SK-MEL-5 (cell line): ENCODE results near the gene RASA2. TPM values are rescaled to one million over a fixed set of nuclear protein-coding genes. Genes with fewer than 3 reads are reported as not detected.

Source experiments
- DNase-seq: peaks from one replicate; pipeline ENCODE4 v3.0.0-alpha.2; 2016; ENCODE audit warnings: low read depth, low spot score
- in situ Hi-C: cut with HindIII; loops from 2 replicates; pipeline ENCODE4 v1.10.0; 2016; ENCODE audit warnings: low sequenced_read_pairs, high pct_unique_total_duplicates, low pct_unique_long_range_greater_than_20kb
- total RNA-seq: library from RNA; depleted of rRNA; stranded (reverse); fragments of >200 nt; shearing (Covaris generic); gene quantifications from 2 replicates; pipeline ENCODE4 v1.2.3, GENCODE V29; 2014

The RASA2 gene
- total RNA-seq, 1 experiment from 2014 or later, result 9.9 TPM

DNA sequence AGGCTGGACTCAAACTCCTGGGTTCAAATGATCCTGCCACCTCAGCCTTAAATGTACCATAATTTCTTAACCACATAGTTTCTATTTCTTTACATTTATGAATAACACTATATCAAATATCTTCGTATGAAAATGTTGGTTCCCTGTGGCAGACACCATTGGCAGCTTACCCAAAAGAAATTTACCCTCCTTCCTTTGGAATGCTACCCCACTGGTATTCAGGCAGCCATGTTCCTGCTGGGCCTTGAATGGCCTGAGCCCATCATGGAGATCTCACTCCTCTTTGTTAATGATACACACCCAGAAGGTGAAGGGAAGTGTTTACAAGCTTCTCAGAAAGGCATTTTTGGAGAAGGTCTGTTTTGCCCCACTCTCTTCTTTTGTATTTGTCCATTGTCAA lies 157.0 kb downstream of the RASA2 start:
- in situ Hi-C loops, result no loop called here
- no peak for DNase-seq

DNA sequence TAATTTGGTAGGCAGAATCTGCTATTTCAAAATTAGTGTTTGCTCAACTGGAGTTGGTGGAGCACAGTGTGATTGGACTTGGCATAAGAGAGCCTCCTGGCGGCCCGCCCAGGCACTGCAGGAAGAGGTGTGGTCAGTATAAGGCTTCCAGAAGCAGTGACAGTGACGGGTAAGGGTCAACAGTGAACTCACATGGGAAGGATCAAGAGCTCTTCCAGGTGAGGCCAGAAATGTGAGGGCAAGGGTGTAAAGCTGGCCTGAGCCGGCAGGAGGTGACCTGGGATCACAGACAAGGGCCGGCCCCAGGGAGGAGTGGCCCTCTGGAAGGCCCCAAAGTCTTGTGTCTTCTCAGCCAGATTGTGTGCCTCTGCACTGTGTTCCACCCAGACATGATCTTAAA lies 158.1 kb downstream of the RASA2 start:
- in situ Hi-C loops, result no loop called here
- DNase-seq, result peak; percentile 80

DNA sequence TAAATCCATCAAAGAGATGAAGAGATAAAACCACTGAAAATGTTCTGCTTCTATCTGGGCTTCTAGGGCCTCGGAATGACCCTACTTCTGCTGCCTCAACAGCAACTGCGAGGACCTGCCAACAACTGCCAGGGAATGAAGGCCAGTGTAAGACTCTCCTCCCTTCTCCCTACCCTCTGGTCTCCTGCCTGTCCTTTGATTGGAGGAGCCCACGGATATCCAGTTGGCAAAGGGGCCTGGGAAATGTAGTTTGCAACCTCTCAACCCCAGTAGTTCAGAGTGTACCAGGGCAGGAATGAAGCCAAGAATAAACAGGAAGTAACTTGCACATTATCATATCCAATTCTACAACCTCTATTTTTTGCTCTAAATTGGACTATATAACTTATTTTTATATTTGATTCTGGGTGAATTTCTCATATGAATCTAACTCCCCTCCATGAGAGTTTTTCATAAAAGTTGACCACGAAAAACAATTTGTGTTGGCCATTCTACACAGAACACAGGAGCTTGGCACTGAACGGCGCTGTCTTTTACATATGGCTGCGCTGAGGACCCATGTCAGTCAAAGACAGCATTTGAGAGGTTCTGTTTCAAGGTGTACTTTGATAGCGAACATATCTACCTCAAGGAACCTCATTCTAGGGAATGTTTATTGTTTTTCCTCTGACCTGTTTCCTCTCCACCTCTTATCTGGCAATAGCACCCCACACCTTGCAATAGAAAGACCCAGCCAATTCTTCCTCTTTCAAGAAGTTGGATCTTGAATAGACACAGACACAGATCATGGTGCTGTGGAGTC lies 160.1 kb downstream of the RASA2 start:
- DNase-seq, result peak; percentile 93

DNA sequence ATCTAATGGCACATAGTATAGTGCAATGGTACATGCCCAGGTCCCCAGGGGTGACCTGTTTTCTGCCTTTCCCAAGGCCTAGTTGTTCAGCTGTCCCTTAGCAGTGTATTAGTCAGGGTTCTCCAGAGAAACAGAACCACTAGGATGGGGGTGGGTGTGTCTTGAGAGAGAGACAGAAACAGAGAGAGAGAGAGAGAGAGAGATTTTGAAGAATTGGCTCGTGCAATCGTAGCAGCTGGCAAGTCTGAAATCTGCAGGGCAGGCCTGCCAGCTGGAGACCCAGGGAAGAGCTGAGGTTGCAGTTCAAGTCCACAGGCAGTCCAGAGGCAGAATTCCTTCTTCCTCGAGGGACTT lies 160.7 kb downstream of the RASA2 start:
- in situ Hi-C loops, result no loop called here
- no peak for DNase-seq

More for the DNA sequence above, 160.1 kb downstream of the RASA2 start:
- in situ Hi-C loops, result no loop called here

DNA sequence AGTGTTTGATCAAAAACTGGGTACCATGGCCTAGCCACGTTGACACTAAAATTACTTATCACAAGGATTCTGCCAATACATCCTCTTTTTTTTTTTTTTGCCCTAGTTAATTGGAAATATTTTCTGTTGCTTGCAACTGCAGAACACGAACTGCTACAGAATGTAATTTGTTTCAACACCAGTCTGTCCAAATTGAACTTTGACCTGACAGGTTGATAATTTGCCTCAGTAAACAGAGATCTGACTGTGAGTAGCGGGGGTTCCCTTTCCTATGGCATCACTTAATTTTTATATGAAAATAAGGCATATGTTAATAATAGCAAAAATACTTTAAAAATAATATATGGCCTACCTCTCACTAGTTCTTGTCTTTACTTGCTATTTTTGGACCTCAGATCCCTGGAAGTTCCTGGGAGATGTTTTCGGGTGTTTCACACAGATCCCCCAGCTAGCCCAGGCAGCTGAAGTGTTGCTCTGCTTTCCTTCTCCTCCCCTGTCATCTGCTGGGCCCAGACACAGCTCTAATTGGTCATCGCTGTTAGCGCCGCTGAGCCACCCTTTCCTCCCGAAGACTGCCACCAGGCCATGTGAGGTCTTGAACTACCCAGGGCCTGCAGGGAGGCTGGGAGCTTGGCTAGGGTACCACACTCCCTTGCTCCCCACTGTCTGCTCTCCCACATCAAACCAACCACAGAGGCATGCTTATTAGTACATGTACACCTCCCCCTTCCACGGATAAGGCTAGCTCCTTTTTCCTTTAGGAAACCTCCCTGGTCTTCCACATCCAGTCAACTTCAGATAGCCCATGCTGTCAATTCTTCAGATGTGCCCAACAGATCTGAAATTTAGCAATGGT lies 161.5 kb downstream of the RASA2 start:
- no peak for DNase-seq
- in situ Hi-C loops, result no loop called here

DNA sequence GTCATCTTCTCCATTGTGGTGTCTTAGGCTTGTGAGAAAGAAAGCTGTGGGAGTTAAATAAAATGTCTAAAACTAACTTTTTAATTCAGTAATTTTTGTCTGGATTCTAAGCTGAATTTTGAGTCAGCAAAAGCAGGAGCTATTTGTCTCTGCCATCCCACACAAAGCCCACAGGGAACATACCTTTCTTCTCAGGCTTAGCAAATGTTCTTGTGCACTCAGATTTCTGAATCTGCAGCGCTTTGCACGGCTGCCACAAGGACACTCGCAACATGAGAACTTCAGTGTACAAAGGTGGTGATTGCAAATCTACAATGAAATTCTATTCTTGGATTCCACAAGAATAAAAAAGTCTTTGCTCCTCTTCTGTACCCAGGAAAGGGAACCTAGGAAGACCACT lies 163.0 kb downstream of the RASA2 start:
- in situ Hi-C loops, result no loop called here
- DNase-seq, result no peak

DNA sequence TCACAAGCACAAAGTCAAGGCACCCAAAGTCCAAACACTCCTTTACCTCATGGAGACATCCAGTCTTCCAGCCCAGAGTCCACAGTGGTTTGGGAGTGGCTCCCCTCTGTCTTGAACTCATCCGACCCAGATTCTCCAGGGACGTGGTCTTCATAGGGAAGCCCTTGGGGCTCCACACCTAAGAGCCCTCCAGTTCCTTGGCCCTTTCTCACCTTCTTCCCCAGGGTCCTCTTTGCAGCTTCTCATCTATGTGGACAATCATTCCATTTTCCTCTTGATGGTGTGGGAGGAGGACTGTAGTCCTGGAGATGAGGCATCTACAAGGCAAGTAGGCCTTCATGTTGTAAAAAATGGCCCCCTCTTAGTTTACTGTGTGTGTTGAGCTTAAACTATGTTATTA lies 164.0 kb downstream of the RASA2 start:
- in situ Hi-C loops, result no loop called here
- DNase-seq, result no peak

DNA sequence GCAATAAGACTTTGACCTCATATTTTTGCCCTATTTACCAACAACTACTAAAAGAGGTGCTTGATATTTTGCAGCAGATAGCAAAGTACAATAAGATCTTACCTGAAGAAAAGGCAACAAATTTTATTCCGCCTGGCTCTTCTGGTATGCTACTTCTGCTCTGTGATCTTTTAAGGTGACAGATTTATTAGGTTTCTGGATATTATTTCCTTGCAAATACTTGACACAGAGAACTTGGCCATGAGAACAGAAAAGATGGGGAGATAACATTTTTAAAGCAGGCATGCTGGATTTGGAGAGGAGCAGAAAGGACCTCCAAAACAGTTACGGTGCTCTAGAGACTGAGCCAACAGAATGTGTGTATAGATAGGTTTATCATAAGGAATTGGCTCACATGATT lies 164.6 kb downstream of the RASA2 start:
- in situ Hi-C loops, result no loop called here
- no peak for DNase-seq

DNA sequence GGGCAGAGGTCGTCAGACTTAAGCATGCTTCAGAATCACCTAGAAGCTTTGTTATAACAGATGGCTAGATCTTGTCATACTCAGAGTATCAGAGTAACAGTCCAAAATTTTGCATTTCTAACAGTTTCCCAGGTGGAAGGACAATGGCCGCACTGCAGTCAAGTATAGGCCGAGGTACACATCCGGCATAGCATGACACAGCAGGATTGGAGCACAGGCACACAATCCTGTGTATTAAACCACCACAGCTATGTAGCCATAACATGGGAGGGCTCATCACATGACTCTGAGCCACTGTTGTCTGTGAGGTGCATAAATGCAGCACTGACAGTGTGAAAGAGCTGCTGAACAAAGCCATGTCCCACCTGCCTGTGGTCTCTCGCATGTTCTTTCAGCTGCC lies 165.5 kb downstream of the RASA2 start:
- in situ Hi-C loops, result no loop called here
- DNase-seq, result no peak

DNA sequence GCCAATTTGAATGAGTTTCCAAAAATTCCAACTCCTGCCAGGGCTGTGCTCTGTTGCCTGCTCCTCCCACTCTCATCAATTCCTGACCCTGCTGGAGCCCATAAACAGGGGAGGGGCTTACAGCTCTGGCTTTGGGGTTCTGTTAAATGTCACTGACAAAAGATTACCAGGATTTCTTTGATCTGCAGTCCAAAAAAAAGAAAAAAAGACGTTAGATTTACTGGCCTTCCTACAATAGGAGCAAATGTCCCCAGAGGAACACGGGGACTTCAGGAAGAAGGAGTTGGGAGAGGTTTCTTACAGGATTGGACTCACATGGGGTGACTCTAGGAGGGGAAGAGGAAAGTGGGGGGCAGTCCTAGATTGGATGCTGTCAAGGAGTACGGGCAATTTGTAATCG lies 167.0 kb downstream of the RASA2 start:
- in situ Hi-C loops, result no loop called here
- DNase-seq, result no peak

DNA sequence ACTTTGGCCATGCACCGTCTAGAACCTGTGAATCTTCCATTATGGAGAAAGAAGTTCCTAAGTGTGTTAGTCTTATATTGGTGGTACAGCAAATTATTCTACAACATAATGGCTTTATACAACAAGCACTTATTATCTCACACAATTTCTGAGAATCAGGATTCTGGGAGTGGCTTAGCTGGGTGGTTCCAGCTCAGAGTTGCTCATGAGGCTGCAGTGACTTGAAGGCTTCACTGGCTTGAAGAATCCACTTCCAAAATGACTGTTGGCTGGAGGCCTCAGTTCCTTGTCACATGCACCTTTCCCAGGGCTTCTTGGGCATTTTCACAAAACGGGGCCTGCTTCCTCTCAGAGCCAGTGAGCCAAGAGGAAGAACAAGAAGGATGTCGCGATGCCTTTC lies 169.0 kb downstream of the RASA2 start:
- DNase-seq, result no peak
- in situ Hi-C loops, result no loop called here

DNA sequence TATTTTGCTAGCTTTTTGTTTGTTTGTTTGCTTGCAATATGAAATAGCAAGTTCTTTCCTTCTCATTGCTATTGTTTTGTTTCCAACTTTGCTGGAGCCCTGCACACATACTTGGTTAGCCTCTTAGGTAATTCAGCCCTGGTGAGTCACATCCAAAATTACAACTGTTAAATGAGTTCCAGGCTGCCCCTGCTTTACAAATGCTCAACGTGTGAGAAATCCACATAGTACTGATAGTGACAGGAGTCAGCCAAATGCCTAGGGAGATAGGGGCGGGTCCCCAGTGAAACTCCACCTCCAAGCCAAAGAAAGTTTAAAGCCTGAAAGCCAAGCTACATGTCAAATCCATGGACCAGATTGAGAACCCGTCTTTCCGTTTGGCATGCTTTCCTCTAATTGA lies 169.9 kb downstream of the RASA2 start:
- DNase-seq, result no peak
- in situ Hi-C loops, result no loop called here

DNA sequence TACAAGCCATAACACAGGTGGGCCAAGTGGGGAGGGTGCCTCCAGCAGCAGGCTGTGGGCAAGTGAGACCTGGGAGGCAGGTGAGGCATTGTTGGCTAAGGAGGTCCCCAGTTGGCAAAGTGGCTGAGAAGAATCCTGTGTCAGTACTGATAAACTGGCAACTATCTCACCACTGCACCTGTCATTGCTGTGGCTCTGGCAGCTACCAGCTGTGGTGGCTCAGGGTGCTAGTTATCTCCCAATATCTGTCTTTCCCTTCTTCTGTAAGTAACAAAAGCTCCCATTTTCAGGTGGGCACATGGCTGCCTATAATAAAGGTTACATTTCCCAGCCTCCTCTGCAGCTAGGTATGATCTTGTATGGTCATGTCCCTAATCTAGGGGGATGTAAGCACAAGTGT lies 170.7 kb downstream of the RASA2 start:
- in situ Hi-C loops, result no loop called here
- no peak for DNase-seq

DNA sequence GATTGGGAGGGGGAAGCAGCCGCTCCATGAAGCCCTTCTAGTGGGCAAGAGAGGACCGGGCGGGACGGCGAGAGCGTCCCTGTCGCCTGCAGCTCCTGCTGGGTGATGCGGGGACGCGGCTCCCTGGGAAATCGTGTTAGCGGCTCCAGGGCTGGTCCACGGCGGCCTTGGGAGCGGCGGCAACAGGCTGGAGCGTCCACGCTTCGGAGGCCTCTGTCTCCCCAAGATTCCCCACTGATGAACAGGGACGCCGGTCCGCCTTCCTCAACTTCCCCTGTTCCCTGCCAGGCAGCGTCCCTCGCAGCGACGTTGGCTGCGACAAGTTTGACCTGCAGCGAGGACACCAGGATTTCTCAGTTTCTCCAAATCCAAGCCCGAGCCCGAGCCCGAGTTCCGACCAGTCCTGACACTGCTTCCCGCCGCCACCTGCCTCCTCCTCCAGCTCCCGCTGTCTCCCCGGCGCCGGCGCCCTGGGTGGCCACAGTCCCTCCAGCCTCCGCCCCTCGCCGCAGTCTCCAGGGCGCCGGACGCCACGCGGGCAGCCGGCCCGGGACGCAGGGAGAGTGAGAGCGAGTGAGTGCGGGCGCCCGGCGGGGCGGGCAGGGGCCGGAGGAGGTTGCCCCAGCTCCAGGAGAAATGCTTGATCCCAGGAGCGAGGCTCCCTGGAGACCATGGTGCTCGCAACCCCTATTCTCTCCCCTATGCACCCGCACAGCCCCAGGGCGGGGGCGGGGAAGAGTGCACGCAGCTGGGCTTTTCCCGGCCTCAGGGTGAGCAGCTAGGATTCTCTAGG lies 173.2 kb downstream of the RASA2 start:
- peak; percentile 26 for DNase-seq
- in situ Hi-C loops, result no loop called here

DNA sequence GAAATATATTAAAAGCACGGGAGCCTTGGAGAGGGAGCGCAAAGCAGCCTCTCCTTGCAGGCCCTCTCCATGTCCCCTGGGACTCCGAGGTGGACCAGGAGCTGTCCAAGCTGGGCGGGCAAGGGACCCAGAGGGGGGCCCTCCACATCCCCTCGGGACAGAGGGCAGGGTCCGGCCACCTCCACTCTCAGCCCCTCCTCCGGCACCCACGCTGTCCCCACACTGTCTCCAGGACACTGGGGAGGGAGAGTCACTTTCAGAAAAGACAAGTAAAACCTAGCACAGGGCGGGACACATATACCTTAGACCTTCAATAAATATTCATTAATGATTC lies 173.8 kb downstream of the RASA2 start:
- DNase-seq, result no peak
- in situ Hi-C loops, result no loop called here

DNA sequence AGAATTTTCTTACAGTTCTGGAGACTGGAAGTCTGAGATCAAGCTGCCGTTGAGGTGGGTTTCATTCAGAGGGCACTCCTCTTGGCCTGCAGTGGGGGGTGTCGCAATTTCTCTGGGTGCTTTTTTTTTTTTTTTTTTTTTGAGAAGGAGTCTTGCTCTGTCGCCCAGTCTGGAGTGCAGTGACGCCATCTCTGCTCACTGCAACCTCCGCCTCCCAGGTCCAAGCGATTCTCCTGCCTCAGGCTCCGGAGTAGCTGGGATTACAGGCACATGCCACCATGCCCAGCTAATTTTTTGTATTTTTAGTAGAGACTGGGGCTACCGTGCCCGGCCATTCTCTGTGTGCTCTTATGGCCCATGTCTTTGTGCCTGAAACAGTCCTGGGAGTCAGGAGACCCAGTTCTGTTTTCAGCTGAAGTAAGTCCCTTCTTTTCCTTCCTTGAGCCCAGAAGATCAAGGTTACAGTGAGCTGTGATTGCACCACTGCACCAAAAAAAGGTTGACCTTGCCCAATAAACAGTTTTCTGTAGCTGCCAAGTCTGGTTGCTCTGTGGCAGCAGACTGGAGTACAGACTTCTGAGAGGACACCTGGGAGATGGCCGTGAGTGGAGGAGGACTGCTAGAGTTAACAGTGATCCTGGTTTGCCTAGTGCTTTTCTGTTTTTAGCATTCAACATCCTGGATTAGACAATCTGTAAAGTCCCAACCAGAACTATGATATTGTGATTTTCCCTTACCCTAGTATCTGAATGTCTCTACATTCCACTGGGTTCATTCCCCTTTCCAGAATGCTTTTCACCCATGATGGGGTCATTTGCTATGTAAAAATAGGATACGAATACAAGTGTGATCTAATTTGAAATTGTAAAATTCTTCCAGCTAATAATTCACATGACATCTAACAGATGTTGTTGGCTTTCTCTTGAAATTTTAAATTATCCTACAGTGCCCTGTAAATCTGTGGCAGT lies 174.7 kb downstream of the RASA2 start:
- DNase-seq, result no peak
- in situ Hi-C loops, result no loop called here

DNA sequence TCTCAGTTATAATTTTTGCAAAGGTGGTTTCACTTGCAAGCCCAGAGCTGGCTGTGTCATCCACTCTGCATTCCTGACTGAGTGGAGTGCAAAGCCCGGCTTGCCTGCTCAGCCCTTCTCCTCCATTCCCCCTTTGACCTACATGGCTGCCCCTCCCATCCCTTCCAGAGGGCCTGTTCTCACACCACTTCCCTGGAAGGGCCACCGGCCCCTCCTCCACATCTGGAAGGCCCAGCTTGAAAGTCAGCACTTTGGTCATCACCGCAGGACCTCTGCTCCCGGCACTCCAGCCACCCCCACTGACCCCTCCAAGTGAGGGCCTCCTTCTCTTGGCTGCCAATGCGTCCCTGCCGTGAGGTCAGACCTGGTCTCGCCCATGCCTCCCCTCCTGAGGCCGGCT lies 177.2 kb downstream of the RASA2 start:
- no peak for DNase-seq
- in situ Hi-C loops, result no loop called here
